Right cardiac atrium (tissue), 5 donors: ENCODE data around the gene NRP1. TPM values are rescaled to one million over a fixed set of nuclear protein-coding genes. Genes with fewer than 3 reads are reported as not detected.

Experiments
- ATAC-seq, 2 donors: fragments of 200-7000 bp; cut with Tn5 transposase; one replicate each; pipeline versions ENCODE4 v1.8.0 to v1.9.1; 2020; ENCODE audit warnings: moderate library complexity in 2 of 2, mild to moderate bottlenecking in 1 of 2
- DNase-seq, 3 donors: peaks; one replicate each; pipeline ENCODE4 v3.0.0-alpha.2; 2020
- H3K27ac ChIP-seq: one replicate; pipeline ENCODE4 v1.5.1; 2013; ENCODE audit warnings: mild to moderate bottlenecking, low read length, control low read depth, moderate library complexity
- H3K27me3 ChIP-seq: one replicate; pipeline ENCODE4 v1.6.1; 2013; ENCODE audit not compliant: control insufficient read depth, insufficient read depth
- H3K4me1 ChIP-seq: one replicate; pipeline ENCODE4 v1.6.1; 2013; ENCODE audit warnings: low read length; ENCODE audit not compliant: control insufficient read depth, insufficient read depth
- H3K4me3 ChIP-seq: one replicate; pipeline ENCODE4 v1.5.1; 2013; ENCODE audit warnings: low read length, control low read depth
- H3K9me3 ChIP-seq: one replicate; pipeline ENCODE4 v1.6.1; 2013; ENCODE audit warnings: low read length; ENCODE audit not compliant: control insufficient read depth
- WGBS: extraction: QIAGEN DNeasy Blood & Tissue Kit; methylation state at CpG from one replicate; pipeline ENCODE4 v1.1.7; 2013; 5-methylcytosine and 5-hydroxymethylcytosine counted together
- intact Hi-C, 4 donors: fragments of 100-400 bp; cut with DNase I; formaldehyde crosslinking; loops; one replicate each; pipeline versions ENCODE4 v1.11.0 to v1.14.0; 2022 to 2023
- polyA plus RNA-seq: library from polyadenylated mRNA; stranded (reverse); fragments of 200-250 nt; gene quantifications from one replicate; pipeline ENCODE4 v1.2.3, GENCODE V29; 2013
- total RNA-seq, 4 donors: library from RNA; stranded (reverse); fragmentation: NEBNext Ultra II Directional; extraction: Animal tissue kit (Norgen Biotek cat#: 25700); gene quantifications; one replicate each; pipeline ENCODE4 v1.2.1, GENCODE V29; 2021
- donor health status: healthy with polysubstance abuse.
- donor health status: DM: no; HTN: yes; CAD: no.
- donor health status: DM: no; HTN: no; CAD: no.
- donor health status: DM: no; HTN: yes; CAD: no; lungs with severe emphysema.
- donor health status: DM: yes; HTN: yes; CAD: no.

NRP1 gene
- total and polyA plus RNA-seq, 5 donors: 37.7 to 98.8 (median 92.5) TPM

DNA sequence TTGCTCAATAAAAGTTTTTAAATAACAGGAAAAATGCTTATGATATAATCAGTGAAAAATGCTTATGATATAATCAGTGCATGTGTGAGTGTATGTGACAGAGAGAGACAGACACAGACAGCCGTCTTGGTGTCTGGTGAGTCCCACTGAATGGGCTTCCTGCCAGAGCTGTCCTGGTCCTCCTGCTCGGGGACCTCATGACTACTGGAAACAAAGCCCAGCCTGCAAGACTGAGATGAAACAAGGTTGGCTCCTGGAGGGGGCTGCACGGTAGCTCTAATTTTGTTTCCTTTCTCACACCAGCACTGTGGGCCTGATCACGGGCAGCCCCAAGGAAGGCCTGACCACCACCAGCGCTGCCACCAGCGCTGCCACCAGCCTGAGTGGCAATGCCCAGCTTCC is 57.3 kb downstream of the NRP1 start:
- Histone ChIP-seq H3K4me3 (no peak overlapping the region), H3K9me3 (no peaks in the 10 kb centered on the region), H3K4me1 (peaks cover 21% of the 10 kb centered on the region), H3K27me3 (no peaks in the 10 kb centered on the region), H3K27ac (peak overlapping the region; percentile 83)
- peak; percentile 72 to 82 (median 80) for DNase-seq
- 35% methylated on average over 6 of the region's 6 CpGs for WGBS
- intact Hi-C loops: loop anchor here in 2 of 4 donors (10.0 kb wide), 1 partner anchor 48 kb away; no protein-coding TSS in a partner anchor
- ATAC-seq: peak; percentile 41 to 64

DNA sequence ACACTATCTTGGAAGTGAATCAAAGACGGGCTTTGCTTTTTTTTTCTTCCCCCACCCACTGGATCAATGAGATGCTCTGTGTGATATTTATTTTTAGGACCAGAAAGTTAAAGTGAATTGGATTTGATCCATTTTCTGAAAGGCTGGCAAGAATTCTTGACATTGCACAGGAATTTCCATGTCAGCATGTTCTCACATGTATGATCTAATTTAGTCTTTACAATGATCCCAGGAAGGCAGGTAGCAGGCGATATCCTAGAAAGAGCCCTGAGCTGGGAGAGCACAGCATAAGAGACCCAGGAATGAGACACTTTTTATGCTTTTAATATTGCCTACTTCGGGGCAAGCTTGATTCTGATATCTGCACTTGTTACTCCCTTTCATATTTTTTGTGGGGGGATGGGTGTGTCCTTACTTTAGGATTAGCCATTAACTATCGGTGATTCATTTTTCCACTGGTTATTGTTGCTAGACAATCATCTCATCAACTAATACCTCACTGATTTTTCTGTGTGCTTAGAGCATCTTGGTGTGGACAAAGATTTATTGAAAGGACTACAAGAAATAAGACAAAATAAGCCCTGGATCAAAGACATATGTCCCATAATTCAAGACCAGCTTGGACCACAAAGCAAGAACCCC is 58.1 kb downstream of the NRP1 start:
- DNase-seq: no peak
- H3K27me3 ChIP-seq: no peaks in the 10 kb centered on the region
- peaks cover 20% of the 10 kb centered on the region for H3K4me1 ChIP-seq
- WGBS: 56% methylated on average over 4 of the region's 4 CpGs
- intact Hi-C loops: loop anchor here in 2 of 4 donors (10.0 kb wide), 1 partner anchor 48 kb away; no protein-coding TSS in a partner anchor
- no peak overlapping the region for H3K4me3 ChIP-seq
- H3K27ac ChIP-seq: peak overlapping the region; percentile 73
- ATAC-seq: no peak
- no peaks in the 10 kb centered on the region for H3K9me3 ChIP-seq

DNA sequence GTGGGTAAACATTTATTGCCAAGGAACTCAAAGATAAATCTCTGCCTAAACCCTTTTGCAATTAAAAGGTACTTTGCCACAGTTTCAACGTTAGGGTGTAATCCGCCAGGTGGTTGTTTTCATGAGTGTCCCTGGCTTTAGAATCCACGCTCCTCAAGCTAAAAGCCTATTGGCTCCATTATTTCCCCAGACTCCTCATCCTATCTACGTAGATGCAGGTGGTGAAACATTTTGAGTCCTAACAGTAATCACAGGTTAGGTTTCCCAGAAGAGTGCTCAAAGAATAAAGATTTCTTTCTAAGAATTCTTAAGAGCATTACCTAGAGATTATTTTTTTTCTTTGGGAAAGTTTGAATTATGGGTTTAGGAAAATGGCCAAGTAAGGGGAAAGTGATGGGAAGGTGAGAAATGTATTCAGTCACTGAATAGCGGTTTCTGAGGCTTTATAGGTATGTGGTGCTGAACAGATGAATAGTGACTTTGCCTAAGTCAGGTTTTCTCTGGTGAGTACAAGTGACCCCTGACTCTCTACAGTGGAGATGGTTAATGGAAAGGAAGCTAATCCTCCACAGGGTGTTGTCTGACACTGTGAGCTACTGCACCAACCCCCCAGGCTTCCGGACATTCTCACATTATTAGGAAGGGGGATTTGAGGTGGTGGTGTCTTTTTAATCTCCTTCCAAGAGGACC is 60.2 kb downstream of the NRP1 start:
- ATAC-seq: no peak
- no peak for DNase-seq
- WGBS: 65% methylated on average over 6 of the region's 6 CpGs
- H3K4me1 ChIP-seq: peaks cover 14% of the 10 kb centered on the region
- peak overlapping the region; percentile 66 for H3K27ac ChIP-seq
- no peak overlapping the region for H3K4me3 ChIP-seq
- intact Hi-C loops: loop anchor here in 2 of 4 donors (10.0 kb wide), 1 partner anchor 51 kb away; no protein-coding TSS in a partner anchor
- H3K27me3 ChIP-seq: no peaks in the 10 kb centered on the region
- H3K9me3 ChIP-seq: no peaks in the 10 kb centered on the region

DNA sequence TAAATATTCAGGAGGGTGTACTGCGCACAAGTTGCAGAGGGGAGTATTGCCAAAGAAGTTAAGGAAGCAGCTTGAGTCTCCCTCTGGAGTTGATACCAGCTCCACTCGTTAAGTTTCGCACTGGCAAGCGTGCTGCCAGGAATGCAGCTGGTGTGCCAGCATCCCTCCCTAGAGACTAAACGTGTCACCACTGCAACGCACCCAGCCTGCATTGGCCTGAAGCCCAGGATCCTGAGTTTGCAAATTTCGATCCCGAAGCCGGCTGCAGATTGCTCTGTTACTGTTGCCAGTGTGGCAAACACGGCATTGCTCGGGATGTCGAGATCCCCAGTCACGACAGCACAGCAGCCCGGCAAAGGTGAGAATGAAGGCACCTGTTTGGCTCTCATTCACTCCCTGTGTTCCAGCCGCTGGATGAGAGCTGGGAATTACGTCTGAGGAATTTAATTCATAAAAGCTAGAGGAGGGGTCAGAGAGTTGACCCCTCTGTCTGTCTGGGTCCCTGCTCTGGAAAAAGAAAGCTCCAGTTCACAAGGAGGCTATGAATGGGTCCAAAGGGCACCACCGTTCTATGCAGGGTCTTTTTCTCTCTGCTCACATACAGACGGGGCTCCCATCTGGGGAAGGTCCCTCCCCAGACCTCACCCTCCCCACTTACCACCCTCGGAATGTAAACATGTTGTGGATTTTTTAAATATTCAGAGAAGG is 61.0 kb downstream of the NRP1 start:
- Histone ChIP-seq H3K9me3 (no peaks in the 10 kb centered on the region), H3K4me1 (peaks cover 12% of the 10 kb centered on the region), H3K4me3 (peak overlapping the region; percentile 17), H3K27me3 (no peaks in the 10 kb centered on the region), H3K27ac (peak overlapping the region; percentile 89)
- ATAC-seq (peak; percentile 92 to 93), DNase-seq (peak; percentile 94 to 96 (median 95))
- WGBS: 7% methylated on average over 19 of the region's 19 CpGs
- intact Hi-C loops: loop anchor here in 2 of 4 donors (10.0 kb wide), 1 partner anchor 51 kb away; no protein-coding TSS in a partner anchor

DNA sequence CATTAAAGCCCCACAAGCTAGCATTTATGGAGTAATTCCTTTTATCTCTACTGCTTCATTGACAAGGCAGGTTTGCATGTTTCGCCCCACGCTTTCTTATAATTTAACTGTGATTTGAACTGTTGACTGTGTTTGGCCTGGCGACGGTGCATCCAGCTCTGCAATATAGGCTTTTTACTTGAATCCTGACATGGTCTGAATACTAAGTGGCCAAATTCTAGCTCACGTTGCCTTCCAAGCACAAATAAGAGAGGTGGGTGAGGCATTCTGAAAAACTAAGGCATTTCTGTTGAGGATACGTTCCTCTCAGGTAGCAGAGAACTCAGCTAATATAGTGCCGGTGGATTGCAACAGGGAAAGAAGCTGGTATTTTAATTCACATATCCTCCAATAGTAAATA is 61.8 kb downstream of the NRP1 start:
- ATAC-seq (no peak), DNase-seq (no peak)
- H3K4me3 ChIP-seq: peak overlapping the region; percentile 6
- no peaks in the 10 kb centered on the region for H3K9me3 ChIP-seq
- peaks cover 11% of the 10 kb centered on the region for H3K4me1 ChIP-seq
- 46% methylated on average over 7 of the region's 7 CpGs for WGBS
- H3K27ac ChIP-seq: peak overlapping the region; percentile 66
- intact Hi-C loops: loop anchor here in 2 of 4 donors (10.0 kb wide), 1 partner anchor 52 kb away; no protein-coding TSS in a partner anchor
- H3K27me3 ChIP-seq: no peaks in the 10 kb centered on the region

DNA sequence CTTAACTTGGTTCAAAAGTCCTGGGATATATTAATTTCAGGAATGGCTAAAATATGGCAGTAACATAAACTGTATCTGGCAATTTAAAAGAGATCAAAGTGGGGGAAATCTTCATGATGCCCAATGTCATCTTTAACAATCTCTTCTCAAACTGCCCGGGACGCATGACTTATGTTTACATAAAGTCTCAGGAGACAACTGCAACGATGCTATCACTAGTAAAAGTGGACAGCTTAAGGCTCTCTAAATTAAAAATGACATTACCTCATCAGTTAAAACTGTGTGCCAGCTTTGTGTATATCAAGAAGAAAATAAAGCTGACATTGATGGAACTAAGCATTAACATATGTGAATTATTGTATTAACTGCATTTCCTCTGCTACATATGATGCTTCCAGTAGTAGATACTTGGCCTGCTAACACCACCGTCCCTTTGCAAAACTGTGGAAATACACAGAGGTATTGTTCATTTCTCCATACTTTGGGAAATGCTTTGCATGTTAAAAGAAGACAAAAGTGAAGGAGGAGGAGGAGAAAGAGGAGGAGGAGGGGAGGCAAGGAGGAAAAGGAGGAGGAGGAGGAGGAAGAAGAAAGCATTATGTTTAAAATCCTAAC is 62.4 kb downstream of the NRP1 start:
- peak overlapping the region; percentile 6 for H3K4me3 ChIP-seq
- ATAC-seq (no peak), DNase-seq (no peak)
- WGBS: 18% methylated on average over 4 of the region's 4 CpGs
- no peaks in the 10 kb centered on the region for H3K27me3 ChIP-seq
- H3K4me1 ChIP-seq: peaks cover 11% of the 10 kb centered on the region
- H3K27ac ChIP-seq: peak overlapping the region; percentile 66
- intact Hi-C loops: loop anchor here in 2 of 4 donors (10.0 kb wide), 1 partner anchor 53 kb away; no protein-coding TSS in a partner anchor
- H3K9me3 ChIP-seq: no peaks in the 10 kb centered on the region

DNA sequence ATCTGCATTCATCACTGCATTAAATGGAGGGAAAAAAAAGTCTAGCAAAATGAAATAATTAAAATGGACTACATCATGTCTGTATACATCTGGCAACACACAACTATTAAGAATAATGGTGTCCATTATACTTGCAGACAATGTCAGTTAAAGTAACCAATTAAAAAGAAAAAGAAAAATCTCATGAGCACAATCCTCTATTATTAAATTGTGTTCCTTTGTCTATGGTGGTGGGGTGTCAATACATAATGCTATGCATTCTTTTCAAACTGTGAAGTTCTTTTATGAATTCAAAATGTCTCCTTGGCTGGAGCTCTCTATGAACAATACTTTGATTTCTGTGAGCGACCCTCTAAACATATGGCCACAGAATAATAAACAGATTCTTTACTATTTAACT is 63.5 kb downstream of the NRP1 start:
- Histone ChIP-seq H3K4me1 (peaks cover 10% of the 10 kb centered on the region), H3K27ac (no peak overlapping the region), H3K4me3 (no peak overlapping the region), H3K27me3 (no peaks in the 10 kb centered on the region), H3K9me3 (no peaks in the 10 kb centered on the region)
- intact Hi-C loops: loop anchor here in 2 of 4 donors (10.0 kb wide), 1 partner anchor 54 kb away; no protein-coding TSS in a partner anchor
- DNase-seq (no peak), ATAC-seq (no peak)
- 76% methylated on average over 1 of the region's 1 CpG for WGBS

DNA sequence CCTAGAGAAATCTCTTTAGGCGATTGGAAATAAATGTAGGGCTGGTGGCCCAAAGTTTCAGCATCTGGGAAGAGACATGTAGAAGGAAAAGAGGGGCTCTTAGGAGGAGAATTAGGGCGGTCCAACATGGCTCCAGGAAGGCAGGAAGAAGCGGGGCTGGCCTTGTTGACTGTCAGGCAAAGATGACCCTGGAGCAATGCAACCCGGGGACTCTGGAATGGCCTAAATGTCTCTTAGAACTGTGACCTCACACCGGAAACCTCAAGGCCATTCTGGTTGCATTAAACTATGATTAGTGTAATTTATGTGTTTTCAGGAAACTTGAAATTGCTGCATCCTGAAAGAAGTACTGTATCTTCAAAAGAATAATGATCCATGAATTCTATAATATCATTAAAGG is 66.8 kb downstream of the NRP1 start:
- no peak overlapping the region for H3K4me3 ChIP-seq
- H3K4me1 ChIP-seq: peaks cover 11% of the 10 kb centered on the region
- no peak for DNase-seq
- intact Hi-C loops: loop anchor here in 1 of 4 donors (10.0 kb wide), 1 partner anchor 73 kb away; no protein-coding TSS in a partner anchor
- 79% methylated on average over 5 of the region's 5 CpGs for WGBS
- no peak overlapping the region for H3K27ac ChIP-seq
- H3K27me3 ChIP-seq: no peaks in the 10 kb centered on the region
- H3K9me3 ChIP-seq: no peaks in the 10 kb centered on the region
- no peak for ATAC-seq

DNA sequence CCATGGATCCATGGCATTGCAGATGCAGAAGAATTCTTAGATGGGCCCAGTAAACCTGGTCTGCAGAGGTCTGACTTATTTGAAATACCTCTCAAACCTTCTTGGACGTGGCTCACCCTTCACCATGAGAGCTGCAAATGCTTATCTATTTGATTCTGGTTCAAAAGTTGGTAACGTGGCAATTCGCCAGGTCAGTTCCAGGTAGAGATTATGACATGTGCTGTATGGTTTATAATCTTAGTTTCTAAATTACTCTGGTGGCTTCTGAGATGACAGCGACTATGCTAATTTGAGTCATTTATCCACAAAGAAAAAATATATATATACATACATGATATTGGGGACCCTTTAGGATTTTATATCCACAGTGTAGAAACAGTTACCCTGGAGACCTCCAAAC is 68.8 kb downstream of the NRP1 start:
- H3K27me3 ChIP-seq: no peaks in the 10 kb centered on the region
- no peaks in the 10 kb centered on the region for H3K9me3 ChIP-seq
- ATAC-seq: no peak
- no peak overlapping the region for H3K4me3 ChIP-seq
- DNase-seq: no peak
- intact Hi-C loops: loop anchor here in 1 of 4 donors (10.0 kb wide), 1 partner anchor 71 kb away; no protein-coding TSS in a partner anchor
- WGBS: 68% methylated on average over 4 of the region's 4 CpGs
- no peak overlapping the region for H3K27ac ChIP-seq
- H3K4me1 ChIP-seq: peaks cover 7% of the 10 kb centered on the region

DNA sequence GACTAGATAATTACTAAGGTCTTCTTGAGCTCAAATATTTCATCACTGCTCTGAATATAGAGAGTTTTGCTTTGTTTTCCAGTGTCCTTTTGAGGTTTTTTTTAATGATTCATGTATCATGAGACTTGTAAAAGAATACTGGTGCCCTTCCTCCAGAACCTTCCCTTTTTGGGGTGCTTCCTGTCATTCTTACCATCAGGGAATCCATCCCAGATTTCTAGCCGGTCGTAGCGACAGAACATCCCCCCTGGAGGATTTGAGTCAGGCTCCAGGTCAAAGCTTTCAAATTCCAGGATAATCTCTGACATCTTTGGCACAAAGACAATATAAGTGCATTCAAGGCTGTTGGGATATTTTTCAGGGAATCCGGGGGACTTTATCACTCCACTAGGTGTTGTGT is 71.0 kb downstream of the NRP1 start:
- Histone ChIP-seq H3K4me1 (peaks cover 9% of the 10 kb centered on the region), H3K9me3 (no peaks in the 10 kb centered on the region), H3K4me3 (no peak overlapping the region), H3K27me3 (no peaks in the 10 kb centered on the region), H3K27ac (no peak overlapping the region)
- no peak for DNase-seq
- WGBS: 55% methylated on average over 4 of the region's 4 CpGs
- intact Hi-C loops: loop anchor here in 1 of 4 donors (10.0 kb wide), 1 partner anchor 69 kb away; no protein-coding TSS in a partner anchor
- peak in 1 of 2 donors; percentile 13 for ATAC-seq
